Sciatic nerve (tissue), 2 donors: ENCODE results near the gene COASY. TPM values are rescaled to one million over a fixed set of nuclear protein-coding genes. Genes with fewer than 3 reads are reported as not detected.

ENCODE experiments used
- ATAC-seq: fragments of 200-7000 bp; cut with Tn5 transposase; one replicate; pipeline ENCODE4 v1.9.1; 2020; ENCODE audit warnings: mild to moderate bottlenecking, moderate library complexity
- DNase-seq: peaks from one replicate; pipeline ENCODE4 v3.0.0-alpha.2; 2020; ENCODE audit warnings: low spot score
- intact Hi-C: fragments of 100-400 bp; cut with DNase I; formaldehyde crosslinking; loops from one replicate; pipeline ENCODE4 v1.14.2; 2022
- total RNA-seq: library from RNA; stranded (reverse); fragmentation: NEBNext Ultra II Directional; extraction: Animal tissue kit (Norgen Biotek cat#: 25700); gene quantifications from one replicate; pipeline ENCODE4 v1.2.1, GENCODE V29; 2021
- donor health status: DM: no; HTN: no; CAD: no.
- donor health status: DM: no; HTN: no; CAD: no.

Gene COASY
- total RNA-seq = 45.2 TPM

DNA sequence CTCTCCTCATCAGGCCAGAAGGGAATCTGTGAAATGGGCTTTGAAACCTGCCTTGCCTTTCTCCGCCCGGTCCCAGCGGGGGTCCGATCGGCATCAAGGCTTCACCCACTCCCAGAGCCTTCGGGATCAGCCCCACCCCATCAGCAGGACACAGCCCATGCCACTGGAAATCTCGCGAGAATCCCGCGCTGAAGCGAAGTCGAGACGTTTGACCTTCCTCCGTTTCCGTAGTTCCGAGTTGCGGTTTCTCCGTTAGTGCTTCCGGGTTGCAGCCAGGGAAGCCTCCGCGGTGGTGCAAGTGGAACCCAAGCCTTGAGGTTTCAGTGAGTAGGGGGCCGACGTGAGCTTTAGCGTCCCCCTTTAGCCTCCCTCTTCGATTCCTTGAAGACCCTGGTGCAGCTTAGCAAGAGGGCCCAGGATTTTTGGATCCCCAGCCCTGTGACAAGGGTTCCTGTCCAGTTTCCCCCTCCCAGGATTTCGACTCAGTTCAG lies at the start of gene COASY:
COASY (plus strand) TSS at position 252 of the 491 bp plus-strand sequence. CDS start 475 bp downstream, outside the sequence.
- ATAC-seq = peak; percentile 92
- intact Hi-C loops = no loop called here
- peak; percentile 98 for DNase-seq

DNA sequence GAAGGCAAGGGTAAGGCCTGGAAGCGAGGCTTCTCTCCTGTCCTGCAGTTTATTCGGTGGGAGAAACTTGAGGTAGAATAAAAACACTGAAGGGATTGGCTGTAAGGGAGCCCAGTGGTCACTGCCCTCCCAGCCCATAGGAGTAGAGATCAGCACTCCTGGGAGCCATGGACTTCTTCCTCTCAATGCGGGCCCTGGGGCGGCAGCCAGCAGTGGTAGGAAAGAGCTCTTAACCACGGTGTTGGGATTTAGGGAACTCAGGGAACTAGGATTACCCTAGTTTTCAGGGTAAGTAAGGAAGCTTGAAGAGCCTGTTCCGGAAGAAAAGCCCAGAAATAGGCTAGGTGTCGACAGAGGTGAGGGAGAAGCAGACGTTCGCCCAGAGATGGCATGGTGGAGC lies 49.7 kb upstream of the COASY start:
- no peak for DNase-seq
- intact Hi-C loops = loop anchor here (10.0 kb wide), 1 partner anchor 97 kb away; no protein-coding TSS in a partner anchor
- peak; percentile 25 for ATAC-seq

DNA sequence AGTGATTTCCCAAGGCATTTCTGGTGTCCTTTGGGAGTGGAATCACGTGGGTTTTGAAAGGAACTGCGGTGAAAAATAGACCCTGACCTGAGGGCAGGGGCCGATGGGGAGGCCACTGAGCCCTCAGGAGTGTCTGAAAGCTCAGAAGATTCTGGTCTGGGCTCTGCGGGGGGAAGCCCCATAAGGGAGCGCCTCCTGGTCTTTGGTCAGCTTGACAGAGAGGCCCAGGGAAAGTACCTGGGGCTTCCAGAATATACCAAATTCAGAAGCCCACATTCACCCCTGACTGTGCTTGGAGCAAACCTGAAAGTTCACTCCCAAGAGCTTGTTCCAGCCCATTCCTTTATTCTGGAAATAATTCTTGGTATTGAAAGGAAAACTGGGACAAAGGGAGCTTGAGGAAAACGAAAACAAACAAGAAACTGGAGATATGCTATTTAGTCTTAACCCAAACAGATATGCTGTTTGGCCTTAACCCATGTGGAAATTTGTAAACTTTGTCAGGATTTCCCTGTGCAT lies 49.2 kb upstream of the COASY start:
- ATAC-seq = peak; percentile 29
- intact Hi-C loops = loop anchor here (10.0 kb wide), 1 partner anchor 98 kb away; no protein-coding TSS in a partner anchor
- no peak for DNase-seq

DNA sequence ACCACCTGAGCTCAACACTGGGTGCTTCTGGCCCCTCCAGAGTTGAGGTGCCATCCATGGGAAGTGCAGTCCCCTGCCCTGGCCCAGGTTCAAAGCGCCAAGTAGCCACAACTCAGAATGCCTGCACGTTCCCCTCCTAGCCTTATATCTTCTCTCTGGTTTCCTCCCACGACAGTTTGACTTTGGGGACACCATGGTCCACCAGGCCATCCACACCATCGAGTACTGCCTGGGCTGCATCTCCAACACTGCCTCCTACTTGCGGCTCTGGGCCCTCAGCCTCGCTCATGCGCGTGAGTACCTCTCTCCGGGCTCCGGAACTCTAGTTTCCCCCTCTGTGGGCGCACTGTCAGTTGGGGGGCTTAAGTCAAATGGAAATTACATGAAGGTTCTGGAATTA lies 48.3 kb upstream of the COASY start:
- no peak for DNase-seq
- ATAC-seq = no peak
- intact Hi-C loops = loop anchor here (10.0 kb wide), 1 partner anchor 99 kb away; no protein-coding TSS in a partner anchor

DNA sequence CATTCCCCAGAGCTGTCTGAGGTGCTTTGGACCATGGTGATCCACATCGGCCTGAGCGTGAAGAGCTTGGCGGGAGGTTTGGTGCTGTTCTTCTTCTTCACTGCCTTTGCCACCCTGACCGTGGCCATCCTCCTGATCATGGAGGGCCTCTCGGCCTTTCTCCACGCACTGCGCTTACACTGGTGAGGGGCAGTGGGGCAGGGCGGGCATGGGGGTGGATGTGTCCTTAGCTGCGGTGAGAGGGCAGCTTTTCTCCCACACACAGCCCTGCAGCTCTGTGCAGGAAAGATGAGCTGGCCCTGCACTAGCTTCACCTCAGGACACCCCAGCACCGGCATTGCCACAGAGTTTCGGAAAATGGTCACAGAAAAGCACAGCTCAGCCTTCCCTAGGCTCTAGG lies 47.7 kb upstream of the COASY start:
- intact Hi-C loops = loop anchor here (10.0 kb wide), 1 partner anchor 99 kb away; no protein-coding TSS in a partner anchor
- DNase-seq (no peak), ATAC-seq (no peak)

DNA sequence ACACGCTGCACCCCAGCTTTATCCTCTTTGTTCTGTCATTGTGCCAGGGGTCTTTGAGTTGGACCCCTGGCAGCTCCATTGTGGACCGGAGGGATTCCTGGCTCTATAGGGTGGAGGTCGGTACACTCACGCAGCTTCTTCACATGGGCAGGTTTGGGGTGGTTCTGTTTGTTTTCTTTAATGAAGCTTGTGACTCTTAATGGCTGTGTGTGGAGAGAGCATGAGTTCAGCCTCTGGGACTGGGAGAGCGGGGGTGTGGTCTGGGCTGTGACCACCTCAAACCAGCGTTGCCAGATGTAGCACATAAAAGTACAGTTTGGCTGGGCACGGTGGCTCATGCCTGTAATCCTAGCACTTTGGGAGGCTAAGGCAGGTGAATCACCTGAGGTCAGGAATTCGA lies 47.1 kb upstream of the COASY start:
- no peak for DNase-seq
- intact Hi-C loops = loop anchor here (10.0 kb wide), 1 partner anchor 100 kb away; no protein-coding TSS in a partner anchor
- ATAC-seq = no peak

- DNase-seq (peak; percentile 95), ATAC-seq (peak; percentile 58)
- intact Hi-C loops = loop anchor here (10.0 kb wide), 1 partner anchor 103 kb away; no protein-coding TSS in a partner anchor
These were observed 44.4 kb upstream of the COASY start for GRCh38 chr17:42517516-42517915.

GRCh38 chr17:42518046-42518754 lies 43.7 kb upstream of the COASY start:
- intact Hi-C loops = loop anchor here (10.0 kb wide), 1 partner anchor 103 kb away; no protein-coding TSS in a partner anchor
- ATAC-seq (peak; percentile 47), DNase-seq (peak; percentile 84)

GRCh38 chr17:42518755-42519545 lies 43.0 kb upstream of the COASY start:
- intact Hi-C loops = loop anchor here (10.0 kb wide), 1 partner anchor 104 kb away; no protein-coding TSS in a partner anchor
- peak; percentile 18 for ATAC-seq

GRCh38 chr17:42519546-42520491 lies 42.1 kb upstream of the COASY start:
- ATAC-seq (peak; percentile 87), DNase-seq (peak; percentile 95)
- intact Hi-C loops = loop anchor here (10.0 kb wide), 1 partner anchor 105 kb away; no protein-coding TSS in a partner anchor

More at GRCh38 chr17:42518755-42519545, 43.0 kb upstream of the COASY start:
- DNase-seq = peak; percentile 78

GRCh38 chr17:42520540-42520951 lies 41.4 kb upstream of the COASY start:
- DNase-seq = peak; percentile 74
- intact Hi-C loops = no loop called here
- ATAC-seq = peak; percentile 0

DNA sequence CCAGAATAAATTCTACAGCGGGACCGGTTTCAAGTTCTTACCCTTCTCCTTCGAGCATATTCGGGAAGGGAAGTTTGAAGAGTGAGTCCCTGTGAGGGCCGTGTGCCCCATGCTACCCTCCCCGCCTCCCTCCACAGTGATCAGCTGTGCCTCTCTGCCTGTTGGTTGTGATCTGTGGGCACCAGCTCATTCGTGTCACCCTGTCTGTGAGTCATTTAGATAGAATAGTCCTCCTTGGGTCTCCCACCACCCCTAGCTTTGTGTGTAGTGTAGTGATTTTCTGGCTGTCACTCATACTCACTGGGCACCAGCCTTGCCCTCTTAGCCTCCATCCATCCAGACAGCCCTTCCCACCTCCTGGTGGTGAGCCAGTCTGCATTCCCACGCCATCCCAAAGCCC lies 40.9 kb upstream of the COASY start:
- no peak for DNase-seq
- ATAC-seq = no peak
- intact Hi-C loops = no loop called here

DNA sequence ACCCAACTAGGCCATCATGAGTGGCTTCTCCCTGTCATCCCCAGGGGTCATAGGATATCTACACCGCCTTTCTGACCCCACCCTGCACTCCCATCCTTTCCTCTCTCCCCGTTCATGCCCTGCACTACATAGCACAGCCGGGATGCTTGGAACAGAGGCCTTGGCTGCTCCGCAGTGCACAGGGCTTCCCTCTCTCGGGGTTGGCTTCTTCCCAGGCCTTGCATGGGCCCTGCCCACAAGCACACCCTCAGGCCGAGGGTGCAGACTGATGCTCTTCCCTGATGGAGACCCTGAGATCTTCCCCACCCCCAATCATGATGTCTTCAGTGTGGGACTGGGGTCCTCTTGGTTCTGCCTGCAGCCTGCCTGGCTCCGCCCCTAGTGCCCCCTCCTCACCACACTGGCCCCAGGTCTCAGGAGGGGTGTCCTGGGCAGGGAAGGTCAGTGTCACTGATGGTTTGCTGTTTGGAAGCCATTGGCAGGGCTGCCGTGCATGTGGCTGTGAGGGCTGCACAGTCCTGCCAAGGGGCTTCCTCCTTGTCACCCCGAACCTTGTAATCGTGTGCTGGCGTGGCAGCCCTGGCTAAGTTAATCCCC lies 40.2 kb upstream of the COASY start:
- intact Hi-C loops = no loop called here
- DNase-seq (peak; percentile 63), ATAC-seq (no peak)

DNA sequence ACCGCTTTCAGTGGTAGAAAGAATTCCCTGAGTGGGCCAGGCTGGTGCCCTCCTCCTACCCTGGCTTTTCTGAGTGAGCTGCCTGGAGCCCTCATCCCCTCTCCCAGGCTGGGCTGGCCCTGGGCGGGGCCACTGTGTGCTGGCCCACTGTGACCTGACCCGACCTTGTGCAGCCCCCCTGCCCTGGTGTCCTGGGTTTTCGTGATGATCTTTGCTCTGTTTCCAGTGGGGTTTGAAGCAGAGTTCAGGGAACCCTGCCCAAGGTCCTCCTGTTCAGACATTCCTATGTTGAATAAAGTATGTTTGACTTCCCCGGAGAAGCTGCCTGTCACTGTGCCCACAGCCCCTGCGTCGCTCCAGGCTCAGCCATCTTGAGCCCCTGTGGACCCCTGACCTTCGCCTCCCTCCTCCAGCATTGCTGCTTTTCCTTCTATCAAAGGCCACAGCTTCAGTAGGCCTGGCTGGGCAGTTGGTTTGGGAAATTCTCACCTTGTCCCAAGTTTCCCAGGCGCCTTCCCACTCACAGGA lies 39.6 kb upstream of the COASY start:
- intact Hi-C loops = no loop called here
- ATAC-seq = no peak
- peak; percentile 61 for DNase-seq

DNA sequence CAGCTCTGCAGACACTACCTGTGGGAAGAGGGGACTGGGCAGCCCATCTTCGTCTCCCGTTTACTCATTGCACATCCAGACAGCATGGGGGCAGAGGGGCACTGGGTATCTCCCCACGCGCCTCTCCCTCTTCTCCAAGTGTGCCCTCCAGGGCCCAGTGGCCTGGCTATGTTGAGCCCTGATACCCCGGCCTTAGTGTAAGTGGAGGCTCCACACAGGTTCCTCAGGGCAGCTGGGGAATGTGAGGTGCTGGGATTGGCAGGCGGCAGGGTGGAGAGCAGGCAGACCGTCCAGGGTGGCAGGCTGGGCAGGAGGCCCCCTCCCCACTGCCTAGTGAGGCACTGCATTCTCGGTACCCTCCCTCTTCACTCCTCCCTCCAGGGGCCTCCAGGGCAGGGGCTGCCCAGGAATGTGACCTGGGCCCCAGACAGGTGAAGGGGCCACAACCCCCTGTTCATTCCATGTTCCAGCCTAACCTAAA lies 39.1 kb upstream of the COASY start:
- DNase-seq = no peak
- ATAC-seq = no peak
- intact Hi-C loops = no loop called here

- no peak for ATAC-seq
- intact Hi-C loops = loop anchor here (5.0 kb wide), 1 partner anchor 203 kb away; no protein-coding TSS in a partner anchor
- DNase-seq = no peak
These were observed 36.7 kb upstream of the COASY start for GRCh38 chr17:42525221-42525620.

- intact Hi-C loops = loop anchor here (5.0 kb wide), 1 partner anchor 204 kb away; no protein-coding TSS in a partner anchor
- DNase-seq = peak; percentile 62
- peak; percentile 64 for ATAC-seq
These were observed 35.9 kb upstream of the COASY start for GRCh38 chr17:42526031-42526444.
